GM21717 (cell line): ENCODE data around the gene TOM1.

Experiments
- ATAC-seq: cut with Tn5 transposase; IDR thresholded peaks from one replicate; pipeline ENCODE4 v1.9.1; 2021; ENCODE audit warnings: mild to moderate bottlenecking, moderate library complexity; ENCODE audit not compliant: unreplicated experiment

The TOM1 gene

DNA sequence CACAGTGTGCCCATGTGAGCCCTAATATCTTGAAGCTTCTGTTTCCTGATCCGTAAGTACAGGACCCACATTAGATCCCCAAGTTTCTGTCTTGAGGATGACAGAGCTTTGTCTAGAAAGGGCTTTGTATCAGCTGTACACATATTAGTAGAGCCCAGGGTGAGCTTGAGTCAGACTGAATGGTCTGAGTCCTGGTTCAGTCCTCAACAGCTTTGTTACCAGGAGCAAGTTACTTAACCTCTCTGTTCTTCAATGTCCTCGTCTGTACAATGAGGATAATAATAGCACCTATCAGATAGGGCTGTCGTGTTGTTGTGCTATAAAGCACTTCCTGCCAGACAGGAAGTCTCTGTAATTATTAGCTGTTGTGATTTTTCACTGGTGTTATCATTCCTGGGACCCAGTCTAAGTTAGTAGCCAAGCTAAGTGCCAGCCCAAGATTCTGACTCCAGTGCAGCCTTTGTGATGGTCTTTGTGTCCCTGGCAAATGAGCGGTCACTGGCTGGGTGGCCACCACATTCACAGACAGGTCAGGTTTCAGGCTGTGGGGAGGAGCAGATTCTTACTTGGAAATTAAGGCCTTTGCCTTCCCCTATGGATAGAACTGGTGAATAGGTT lies 6.8 kb downstream of the TOM1 start:
- ATAC-seq = no peak

DNA sequence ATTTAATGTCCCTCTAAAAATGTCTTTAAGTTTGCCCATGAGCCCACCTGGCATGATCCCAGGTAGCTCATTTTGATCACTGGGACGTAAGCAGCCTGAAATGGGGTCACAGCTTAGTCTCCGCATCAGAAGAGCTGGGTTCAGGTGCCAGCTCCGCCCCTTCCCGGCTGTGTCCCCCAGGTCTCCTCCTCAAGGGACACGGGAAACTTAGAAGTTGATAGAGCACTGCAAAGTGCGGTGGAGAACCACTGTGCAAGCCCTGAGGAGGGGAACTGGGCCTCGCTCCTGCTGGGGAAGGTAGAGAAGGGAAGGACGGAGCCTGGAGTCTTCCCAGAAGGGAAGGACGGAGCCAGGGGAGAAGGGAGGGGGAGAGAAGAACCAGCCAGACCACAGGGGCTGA lies 7.7 kb downstream of the TOM1 start:
- no peak for ATAC-seq

DNA sequence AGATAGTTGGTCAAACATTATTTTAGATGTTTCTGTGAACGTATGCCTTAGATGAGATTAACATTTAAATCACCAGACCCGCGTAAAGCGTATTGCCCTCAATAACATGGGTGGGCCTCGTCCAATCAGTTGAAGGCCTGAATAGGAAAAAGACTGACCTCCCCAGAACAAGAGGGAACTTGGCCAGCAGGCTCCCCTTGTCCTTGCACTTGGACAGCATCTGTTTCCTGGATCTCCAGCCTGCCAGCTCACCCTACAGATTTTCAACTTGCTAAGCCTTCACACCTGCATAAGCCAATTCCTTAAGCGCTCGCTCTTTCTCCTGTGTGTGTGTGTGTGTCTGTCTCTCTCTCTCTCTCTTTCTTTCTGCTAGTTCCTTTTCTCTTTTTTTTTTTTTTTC lies 8.2 kb downstream of the TOM1 start:
- no peak for ATAC-seq

DNA sequence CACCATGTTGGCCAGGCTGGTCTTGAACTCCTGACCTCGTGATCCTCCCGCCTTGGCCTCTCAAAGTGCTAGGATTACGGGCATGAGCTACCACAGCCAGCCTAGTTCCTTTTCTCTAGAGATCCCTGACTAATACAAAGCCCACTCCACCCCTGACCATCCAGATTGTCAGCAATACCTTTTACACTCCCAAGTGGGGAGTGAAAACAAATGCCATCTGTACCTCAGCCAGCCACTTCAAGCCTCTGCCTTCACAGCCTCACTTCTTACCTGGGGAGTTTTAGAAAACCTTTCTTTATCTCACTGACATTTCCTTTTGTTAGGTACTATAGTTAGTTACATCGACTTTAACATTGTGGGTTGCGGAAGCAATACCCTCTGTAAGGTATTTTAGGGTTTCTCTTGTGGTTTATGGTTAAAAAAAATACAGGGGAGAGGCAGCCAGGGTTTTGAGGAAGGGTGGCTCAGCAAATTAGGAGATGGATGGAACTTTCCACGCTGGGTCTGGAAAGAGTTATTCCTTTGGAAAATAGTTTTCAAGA lies 8.9 kb downstream of the TOM1 start:
- peak; percentile 43 for ATAC-seq

DNA sequence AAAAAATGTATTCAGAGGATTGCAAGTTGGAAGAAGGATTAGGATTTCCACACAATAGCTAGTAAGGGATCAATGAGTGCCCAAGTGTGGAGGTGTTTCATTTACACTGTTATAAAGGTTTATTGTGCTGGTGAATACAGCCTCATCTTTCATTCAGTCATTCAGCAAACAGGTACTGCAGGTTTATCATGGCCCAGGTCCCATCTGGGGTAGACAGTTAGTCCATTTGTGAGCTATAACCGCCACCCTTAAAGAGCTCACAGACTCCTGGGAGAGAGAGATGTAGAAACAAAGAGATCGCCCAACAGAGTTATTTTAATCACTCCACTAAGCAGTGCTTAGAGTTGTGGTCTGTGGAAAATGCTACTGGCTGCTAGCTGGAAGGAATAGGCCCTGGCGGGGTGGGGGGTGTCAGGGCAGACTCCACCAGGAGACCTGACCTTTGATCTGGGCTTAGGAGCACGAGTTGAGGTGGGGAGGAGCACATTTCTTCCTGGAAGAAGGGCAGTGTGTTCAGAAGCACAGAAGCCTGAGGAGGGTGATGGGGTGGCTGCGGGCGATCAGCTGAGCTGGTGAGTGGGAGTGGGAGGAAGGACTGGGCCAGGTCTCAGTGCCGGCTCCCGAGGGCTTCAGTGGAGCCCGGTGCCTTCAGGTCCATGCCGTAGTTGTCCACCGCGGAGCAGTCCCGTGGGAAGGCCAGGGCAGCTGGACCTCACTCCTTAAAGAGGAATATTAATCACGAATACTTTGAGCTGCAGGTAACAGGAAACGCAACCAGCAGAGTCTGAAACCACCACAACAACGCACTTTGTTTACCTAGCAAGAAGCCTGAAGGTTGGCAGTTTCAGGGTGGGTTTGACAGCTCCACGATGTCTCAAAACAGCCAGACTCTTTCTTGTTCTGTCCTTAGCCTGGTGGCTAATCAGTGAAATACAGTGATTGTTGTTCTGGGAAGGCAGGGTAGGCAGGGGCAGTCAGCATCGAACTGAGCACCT lies 11.2 kb downstream of the TOM1 start:
- ATAC-seq = no peak

DNA sequence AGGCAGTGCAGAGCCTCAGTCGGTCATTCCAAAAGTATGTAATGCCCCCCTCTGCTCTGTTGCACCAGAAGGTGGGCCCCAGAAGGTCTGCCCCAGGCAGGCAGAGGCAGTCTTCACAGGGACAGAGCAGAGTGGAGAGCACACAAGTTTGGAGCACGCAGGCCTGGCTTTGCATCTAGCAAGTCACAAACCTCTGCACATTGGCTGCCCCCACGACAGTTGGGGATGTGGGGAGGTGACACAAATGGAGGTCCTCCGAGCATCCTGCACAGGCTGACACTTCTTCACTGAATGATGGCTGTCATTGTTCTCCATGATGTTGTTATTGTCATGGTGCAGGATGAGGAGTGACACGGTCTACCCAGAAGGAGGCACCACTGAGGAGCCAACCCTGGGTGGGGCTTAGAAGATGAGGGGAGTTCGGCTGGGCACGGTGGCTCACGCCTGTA lies 11.9 kb downstream of the TOM1 start:
- ATAC-seq = no peak

DNA sequence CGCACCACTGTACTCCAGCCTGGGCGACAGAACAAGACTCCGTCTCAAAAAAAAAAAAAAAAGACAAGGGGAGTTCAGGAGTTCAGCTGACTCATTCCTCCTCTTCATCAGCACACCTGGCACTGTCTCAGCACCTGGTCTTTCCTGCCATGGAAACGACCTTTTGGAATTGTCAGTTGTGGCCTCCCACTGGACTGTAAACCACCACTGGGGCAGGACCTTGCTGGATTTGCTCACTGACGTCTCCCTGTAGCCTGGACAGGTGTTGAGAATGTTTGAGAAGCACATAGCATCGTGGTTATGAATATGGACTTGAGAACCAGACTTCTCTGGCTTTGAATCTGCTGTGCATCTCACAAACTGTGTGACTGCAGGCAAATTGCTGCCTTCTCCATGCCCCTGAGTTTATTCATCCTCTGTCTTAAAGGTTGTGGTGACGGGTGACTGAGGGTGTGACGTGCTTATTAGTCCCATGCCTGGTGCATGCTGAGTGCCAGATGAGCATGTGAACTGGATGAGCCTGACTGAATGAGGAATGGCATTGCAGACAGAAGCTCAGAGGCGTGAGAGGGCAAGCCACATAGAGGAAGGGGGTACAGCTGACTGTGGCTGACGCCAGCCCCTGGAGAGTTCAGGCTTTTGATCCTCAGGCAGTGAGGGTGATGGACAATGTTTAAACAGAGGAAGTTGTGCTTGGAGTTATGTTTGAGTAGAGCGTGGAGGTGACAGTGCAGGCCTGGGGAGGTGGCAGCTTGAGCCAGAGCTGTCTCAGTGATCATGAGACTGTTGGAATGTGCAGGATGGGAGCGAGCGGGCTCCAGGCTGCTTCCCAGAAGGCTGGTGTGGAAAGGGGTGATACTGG lies 12.7 kb downstream of the TOM1 start:
- no peak for ATAC-seq

DNA sequence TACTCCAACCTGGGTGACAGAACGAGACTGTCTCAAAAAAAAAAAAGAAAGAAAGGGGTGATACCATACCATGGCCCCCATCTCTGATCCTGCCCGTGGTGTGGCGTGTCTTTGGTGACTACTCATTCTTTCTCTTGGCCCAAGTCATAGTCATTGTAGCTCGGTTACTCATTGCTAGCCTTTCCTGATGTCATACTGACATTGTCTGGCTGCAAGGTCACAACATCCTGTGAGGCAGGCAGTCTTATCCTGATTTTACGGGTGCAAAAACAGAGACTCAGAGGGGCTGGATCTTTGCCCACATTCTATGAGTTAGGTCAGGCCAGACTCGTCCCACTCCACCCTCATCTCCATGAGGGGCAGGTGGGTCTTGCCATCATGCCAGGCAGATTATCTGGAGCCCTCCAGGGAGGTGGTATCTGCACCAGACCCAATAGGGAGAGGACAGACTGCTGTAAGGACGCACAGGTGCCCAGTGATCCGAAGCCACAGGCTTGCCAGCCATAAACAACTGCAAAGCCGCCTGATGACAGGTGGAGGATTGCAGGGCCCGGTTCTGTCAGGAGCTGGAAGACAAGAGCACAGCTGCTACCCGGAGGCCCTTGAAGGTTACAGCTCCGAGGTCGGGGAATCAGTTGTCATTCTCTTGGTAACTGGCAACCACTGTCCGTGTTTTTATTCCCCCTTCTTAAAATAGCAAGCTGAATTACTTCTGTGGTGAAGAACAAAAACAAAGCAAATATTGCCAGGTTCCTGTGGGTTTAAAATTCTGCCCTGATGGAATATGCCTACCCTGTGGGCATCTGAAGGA lies 13.8 kb downstream of the TOM1 start:
- no peak for ATAC-seq

DNA sequence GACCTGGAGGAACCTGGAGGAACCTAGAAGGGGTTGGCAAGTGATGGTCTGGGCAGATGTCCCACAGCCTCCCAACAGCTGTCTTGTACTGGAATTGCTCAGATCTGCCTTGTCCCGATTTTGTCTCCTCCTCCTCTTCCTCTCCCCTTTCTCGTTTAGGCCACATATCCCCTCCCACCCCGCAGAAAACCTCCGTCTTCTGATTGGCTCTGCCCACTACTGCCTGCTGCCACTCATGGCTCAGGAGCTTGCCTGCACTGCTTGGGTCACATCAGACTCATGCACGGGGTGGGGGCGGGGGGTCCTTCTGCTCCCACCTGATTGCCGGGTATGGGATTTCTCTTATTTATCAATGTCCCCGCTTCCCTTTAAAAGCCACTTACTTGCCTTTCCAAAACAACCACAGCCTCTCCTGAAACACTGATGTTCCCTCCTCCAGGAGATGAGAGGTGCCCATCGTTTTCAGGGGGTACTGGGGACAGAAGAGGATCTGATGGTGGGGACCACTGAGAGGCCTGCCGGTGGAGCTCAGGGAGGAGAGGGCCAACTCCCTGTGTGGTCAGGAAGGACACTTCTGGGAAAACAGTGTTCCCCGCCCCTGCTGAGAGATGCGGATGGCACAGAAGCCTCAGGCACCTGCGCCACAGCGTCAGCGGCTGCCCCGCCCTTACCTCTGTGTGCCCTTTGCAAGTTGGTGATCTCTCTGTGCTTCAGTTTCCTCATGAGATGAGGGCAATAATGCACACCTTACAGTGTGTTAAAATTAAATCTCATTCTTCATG lies 14.7 kb downstream of the TOM1 start:
- ATAC-seq = no peak

DNA sequence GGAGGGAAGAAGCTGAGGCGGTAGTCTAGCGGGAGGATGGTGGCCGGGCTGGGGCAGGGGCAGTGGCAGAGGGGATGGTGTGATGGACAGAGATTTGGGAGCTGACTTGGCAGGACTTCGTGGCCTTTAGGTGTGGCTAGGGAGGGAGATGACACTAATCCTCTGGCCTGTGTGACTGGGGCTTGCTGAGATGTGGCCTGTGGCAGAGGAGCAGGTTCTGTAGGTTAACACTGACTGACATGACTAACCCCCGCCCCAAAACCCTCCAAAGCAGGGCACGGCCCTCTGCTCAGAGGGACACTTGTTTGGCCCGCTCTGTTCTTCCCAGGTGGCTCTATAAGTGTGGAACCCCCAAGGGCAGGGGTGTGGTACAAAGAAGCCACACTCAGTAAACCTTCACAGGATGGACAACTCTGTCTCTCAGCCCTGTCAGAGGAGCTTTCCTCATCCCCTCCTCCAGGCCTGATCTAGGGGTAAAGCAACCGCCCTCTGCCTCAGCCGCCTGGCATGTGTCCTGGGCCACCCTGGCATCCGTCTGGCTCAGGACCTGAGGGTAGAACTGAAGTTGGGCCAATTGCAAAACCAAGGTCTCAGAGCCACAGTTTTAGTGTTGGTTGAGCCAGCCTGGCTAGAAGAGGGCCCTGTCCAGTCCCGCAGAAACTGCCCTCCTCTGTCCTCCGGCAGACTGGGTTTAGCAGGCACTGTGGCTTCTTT lies 15.6 kb downstream of the TOM1 start:
- ATAC-seq = no peak

DNA sequence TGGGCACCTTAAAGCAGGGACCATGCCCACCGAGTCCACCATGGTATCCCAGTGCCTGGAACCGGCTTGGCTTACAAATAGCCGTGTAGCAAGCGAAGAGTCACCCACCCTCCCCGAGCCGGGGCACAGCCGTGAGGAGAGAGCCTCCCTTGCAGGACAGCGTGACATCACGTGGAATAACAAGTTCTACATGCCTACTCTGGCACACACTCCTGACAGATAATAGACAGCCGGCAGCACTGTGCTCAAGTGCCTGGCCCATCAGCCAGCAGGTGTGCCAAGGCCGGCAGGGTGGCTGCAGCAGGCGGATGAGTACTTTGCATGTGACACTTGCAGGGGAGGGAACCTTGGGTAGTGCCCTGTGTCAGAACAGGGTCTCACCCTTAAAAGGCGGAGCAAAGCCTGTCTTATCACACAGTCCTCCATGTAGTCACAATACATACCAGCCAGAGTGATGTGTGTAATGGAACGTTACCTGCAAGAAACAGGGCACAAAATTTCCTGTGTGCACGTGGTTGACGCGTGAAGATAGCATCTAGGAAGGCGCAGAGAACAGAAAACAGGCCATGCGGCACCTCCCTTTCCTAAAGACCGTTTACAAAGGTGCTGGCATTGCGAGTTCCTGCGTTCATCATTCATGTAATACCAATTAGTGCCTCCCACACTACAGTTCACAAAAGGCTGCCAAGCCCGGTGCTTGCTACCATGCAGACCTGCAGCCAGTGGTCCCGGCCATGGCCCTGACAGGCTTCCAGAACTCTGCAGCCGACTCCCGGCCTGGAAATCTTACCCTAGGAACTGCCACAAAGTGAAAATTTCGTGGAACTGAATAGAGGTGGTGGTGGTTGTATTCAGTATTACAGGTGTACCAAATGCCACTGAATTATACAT lies 16.4 kb downstream of the TOM1 start:
- no peak for ATAC-seq

DNA sequence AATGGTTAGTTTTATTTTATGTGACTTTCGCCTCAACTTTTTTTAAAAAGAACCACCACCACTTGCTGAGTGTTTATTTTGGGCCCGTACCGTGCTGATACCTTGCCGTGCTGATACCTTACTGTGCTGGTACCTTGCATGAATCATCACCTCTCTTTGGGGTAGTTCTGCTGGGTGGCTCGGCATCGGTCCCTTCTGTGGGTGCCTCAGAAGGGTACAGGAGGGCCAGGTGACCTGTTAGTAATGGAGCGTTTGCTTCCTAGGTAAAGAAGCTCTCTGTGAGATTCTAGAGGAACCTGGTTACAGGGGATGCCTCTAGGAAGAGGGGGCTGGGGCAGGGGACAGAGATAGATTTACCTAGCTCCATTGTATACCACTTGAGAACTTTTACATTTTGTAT lies 17.1 kb downstream of the TOM1 start:
- no peak for ATAC-seq

DNA sequence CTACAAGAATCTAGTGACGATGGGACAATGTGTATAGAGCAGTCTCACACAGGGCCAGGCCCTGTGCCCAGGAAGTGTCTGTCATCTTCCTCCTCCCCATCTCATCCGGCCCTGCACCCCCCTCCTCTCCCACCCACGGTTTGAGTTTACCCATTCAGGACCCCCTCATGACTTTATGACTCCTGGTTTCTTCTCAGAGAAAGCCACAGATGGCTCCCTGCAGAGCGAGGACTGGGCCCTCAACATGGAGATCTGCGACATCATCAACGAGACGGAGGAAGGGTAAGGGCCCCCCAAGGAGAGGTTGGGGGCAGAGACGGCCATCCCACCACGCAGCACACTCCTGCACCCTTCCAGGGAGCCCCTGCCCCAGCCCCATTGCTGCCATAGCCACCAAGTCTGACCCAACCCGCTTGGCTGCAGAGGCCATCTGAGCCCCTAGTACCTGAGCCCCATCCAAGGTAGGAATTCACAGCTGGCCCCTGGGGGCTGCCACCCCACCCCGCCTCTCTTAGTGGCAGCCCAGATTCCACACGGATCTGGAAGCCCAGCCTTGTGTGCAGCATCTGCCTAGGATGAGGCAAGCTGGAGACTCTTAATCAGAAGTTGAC lies 18.1 kb downstream of the TOM1 start:
- ATAC-seq = no peak

DNA sequence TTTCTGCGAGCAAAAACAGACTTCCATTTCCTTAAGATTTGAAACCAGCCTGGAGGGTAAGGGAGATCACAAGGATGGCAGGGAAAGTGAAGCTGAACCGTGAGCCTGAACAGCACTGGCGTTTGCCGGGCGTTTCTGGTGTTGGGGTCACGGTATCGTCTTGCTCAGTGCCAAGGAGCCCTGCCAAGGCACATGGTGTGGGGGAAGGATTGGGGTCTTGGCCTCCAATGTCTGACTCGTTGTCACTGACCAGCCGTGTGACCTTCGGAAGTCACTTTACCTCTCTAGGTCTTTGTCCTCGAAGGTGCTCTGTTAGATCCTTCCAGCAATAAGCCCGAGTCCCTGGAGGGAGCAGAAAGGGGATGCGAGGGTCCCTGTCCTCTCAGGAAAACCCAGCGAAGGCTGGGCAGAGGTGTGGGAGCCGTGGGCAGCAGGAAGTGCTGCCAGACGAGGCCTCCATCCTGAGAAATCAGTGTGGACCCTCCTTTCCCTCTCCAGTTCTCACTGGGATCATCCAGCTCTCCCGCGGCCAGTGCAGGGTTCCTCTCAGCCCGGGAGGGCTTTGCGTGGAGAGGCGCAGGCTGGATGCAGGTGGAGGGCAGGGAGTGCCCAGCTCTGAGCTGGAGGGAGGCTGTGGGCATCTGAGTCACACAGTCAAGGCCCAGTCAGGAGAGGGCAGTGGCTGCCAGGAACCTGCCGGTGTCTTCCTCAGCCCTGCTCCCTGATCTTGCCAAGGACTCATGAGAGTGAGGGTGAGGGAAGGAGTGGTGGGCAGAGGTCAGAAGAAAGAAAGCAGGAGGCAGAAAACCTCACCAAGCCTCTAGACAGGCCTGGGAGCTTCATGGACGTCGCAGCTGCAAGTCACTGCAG lies 18.9 kb downstream of the TOM1 start:
- no peak for ATAC-seq

DNA sequence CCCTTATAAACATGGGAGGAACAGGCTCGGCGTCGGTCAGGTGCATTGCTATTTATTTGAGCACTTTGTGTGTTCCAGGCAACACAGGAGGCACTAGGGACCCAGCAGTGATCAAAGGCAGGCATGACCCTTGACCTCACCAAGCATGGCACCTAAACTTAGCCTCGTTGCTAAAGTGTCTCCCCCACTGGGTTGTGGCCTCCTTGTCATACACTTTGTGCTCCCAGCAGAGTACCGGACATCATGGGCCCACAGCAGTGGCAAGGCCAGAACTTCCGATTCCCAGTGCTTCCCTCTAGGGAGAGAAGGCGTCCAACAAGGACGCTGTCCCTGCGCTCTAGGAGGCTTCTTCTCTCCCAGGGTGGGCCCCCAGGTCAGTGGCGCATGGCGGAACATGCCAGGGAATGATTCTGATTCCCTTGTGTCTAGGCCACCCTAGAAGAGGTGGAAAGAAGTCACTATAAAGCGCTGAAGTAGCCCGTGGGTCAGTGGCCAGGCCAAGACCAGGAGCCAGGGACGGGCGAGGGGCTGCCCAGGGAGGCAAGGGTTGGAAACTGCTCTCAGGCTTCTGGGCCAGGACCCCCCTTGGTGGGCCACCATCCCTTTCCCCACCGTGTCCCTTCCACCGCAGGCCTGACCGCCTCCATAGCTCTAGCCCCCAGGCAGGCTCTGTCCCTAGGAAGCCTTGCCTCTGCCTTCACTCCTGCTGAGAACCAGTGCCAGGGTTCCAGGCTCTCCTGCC lies 19.7 kb downstream of the TOM1 start:
- ATAC-seq = no peak

DNA sequence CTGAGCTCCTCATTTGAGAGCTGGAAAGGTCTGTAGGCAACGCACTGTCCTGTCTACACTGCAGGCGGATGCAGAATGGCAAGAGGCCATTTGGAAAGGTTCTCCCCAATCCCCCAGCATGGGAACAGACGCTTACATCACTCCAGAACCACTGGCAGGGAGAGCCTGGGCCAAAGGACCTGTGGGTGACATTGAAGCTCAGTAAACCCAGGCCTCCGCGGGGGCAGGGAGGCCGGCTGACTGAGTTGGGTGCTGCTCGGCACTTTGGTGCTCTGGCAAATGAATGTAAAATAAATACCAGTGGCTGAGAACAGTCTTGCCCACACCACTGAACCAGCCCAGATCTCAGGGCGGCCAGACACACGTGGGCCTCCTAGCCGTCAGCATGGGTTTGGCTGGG lies 22.4 kb downstream of the TOM1 start:
- no peak for ATAC-seq
